Islet precursor cell (in vitro differentiated cells): ENCODE data around the gene TSHZ1.

Source experiments
- DNase-seq: peaks from one replicate; pipeline ENCODE4 v3.0.0-alpha.2; 2018

The TSHZ1 gene, protein sequence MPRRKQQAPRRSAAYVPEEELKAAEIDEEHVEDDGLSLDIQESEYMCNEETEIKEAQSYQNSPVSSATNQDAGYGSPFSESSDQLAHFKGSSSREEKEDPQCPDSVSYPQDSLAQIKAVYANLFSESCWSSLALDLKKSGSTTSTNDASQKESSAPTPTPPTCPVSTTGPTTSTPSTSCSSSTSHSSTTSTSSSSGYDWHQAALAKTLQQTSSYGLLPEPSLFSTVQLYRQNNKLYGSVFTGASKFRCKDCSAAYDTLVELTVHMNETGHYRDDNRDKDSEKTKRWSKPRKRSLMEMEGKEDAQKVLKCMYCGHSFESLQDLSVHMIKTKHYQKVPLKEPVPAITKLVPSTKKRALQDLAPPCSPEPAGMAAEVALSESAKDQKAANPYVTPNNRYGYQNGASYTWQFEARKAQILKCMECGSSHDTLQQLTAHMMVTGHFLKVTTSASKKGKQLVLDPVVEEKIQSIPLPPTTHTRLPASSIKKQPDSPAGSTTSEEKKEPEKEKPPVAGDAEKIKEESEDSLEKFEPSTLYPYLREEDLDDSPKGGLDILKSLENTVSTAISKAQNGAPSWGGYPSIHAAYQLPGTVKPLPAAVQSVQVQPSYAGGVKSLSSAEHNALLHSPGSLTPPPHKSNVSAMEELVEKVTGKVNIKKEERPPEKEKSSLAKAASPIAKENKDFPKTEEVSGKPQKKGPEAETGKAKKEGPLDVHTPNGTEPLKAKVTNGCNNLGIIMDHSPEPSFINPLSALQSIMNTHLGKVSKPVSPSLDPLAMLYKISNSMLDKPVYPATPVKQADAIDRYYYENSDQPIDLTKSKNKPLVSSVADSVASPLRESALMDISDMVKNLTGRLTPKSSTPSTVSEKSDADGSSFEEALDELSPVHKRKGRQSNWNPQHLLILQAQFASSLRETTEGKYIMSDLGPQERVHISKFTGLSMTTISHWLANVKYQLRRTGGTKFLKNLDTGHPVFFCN (N-terminal part only)

DNA sequence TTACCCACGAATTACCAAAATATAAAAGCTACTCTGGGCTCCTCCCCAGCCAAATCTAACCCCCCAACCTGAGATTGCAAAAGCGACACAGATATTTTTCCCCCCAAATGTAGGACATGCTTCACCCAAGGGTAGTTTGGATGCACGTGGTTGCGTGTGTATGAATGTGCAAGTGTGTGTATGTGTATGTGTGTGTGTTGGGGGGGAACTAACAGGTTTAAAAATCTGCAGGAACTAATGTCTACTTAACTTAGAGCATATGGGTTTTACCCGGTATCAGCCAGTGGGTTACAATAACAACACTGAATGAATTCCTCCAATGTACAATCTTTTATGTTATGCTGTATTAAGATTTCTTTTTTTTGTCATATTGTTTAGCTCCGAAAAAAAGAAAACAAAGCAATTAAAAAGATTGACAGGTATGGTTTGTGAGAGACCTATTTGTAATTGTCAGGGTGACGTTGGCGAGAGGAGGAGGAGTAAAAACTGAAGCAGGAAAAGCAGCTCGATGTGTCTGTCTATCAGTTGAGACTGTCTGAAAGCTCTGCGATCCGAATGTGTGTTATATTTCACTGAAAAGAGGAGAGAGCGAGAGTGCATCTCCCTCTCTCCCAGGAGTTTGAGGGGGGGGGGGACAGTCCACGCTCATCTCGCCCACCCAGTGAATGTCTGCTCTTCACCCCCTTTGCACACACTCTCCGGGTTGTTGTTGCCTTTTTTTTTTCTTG is at the start of gene TSHZ1:
Gene TSHZ1, plus strand, starts transcription at position 524 of the 728 bp plus-strand sequence. CDS start 1,080 bp downstream, outside the sequence.
- no peak for DNase-seq

DNA sequence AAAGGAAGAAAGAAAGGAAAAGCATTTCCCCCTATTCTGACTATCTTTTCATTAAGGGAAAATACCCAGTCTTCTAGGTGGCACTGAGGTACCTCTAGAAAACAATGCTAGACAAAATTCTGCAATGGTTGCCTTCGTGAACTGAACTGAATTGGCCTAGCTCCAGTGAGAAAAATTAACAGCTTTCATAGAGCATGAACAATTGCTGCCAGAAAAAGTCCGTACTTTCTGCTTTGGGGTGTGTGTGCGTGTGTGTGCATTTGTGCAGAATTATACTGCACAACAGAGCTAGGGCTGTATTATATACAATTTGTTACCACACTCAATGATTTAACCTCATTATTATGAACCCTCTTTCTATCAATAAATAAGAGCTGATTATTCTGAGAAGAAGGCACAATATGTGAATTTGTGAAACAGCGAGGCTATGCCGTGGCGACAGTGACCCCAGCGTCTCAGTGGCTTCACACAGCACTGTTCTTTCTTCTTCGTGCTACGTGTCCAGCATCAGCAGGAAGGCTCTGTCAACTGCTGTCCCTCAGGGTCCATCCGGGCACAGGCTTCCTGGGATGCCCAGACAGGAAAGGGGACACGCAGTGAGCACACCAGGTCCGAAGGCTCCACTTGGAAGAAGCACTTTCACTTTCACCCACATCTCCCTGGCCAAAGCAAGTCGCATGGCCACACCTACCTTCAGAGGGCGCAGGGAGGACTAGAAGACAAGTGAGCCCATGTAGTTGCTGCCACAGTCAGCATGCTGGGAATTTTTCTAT is 49.2 kb upstream of the TSHZ1 start:
- DNase-seq = no peak

DNA sequence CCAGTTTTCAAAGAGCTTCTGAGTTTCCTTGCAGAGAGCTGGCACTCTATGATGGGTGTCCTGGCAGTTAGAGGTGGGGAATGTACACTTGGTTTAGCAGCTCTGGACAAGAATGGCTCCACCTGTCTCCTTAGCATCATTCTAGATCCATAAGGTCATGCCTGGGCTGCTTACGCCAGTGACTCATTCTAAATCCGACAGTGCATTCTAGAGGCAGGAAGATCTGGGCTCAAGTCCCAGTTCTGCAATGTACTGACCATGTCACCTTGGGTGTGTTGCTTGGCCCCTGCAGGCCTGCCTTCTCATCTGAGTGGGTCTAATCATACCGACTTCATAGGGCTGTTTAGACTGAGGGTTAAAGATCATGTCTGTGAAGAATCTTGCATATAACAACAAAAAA is 48.1 kb upstream of the TSHZ1 start:
- DNase-seq = no peak

DNA sequence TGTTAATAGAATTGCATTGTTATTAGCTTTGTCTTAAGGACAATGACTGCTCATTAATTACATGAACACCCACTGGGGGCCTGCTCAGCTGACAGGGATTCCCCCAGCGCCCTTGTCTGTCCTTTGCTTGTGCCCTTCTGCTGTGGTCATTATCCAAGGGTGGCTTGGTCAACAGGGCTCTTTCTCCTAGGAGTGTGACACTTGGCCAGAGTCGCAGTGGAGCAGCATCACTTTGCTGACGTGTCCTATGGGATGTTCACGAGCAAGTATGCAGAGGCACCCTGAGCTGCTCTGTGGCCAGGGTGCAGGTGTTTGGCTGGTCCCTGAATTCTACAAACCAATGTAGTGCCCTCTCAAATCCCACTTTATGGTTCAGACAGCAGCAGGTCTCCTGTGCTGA is 47.6 kb upstream of the TSHZ1 start:
- DNase-seq = no peak

DNA sequence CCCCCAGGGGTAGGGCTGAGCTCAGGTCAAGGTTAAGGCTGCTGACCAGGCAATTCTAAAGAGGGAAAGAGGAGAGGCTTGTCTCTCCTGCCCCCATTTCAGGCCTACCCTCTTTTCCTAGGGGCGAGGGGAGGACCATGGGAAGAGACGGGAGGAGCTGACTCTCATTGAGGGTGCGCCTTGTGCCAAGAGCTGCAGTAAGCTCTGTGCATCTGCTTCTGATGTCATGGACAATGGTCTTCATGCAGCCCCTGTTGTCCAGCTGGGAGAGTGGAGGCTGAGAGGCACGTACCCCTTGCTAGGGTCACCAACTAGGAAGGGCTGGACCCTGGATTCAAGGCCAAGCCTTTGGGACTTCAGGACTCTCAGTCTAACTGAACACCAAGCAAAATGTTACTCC is 46.9 kb upstream of the TSHZ1 start:
- no peak for DNase-seq

DNA sequence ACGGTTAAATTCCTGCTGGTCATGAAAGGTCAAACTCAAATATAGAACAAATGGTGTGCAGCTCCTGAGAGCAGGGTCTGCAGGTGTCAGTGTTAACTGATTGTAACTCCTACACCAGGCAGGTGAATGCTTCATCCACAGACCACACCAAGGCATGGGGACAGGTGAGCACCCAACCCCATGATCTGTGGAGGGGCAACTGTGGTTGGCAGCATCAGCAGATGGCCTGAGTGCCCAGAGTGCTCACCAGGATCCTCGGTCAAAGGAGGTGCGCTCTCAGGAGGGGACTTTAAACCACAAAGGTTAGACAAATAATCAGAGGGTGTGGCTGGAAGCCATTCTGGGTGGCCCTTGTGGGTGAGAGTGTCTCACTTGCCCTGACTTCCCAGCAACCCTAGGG is 46.1 kb upstream of the TSHZ1 start:
- no peak for DNase-seq

DNA sequence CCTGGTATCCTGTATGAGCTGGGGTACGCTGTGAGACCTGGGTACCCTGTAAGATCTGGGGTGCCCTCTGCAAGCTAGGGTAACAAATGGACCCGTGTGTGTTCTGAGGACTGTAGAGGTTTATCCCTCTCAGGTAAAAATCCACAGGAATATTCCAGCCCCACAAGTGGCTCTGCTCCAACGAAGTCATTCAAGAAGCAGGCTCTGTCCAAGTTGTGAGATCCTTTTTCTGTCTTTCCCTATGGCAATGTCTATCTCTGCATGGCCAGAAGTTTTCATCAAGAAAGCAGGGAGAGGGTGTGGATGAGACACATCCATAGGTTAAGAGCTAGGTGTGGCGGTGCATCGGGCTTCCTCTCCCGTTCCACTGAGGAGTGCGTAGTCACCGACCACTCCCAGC is 44.7 kb upstream of the TSHZ1 start:
- DNase-seq = no peak

DNA sequence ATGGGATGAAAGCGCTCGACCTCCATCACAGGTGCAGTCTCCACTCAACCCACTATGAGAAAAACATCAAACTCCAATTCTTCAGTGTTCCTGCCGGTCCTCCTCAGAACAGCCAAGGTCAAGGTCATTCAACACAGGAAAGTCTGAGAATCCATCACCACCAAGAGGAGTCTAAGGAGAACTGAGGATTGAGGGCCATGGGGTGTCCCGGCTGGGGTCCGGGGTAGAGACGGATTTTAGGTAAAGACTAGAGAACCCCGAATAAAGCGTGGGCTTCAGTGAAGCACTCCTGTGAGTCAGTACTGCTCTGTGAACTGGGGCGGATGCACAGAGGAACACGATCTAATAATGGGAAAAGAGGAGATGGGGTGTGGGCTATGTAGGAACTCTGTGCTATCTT is 43.5 kb upstream of the TSHZ1 start:
- no peak for DNase-seq

DNA sequence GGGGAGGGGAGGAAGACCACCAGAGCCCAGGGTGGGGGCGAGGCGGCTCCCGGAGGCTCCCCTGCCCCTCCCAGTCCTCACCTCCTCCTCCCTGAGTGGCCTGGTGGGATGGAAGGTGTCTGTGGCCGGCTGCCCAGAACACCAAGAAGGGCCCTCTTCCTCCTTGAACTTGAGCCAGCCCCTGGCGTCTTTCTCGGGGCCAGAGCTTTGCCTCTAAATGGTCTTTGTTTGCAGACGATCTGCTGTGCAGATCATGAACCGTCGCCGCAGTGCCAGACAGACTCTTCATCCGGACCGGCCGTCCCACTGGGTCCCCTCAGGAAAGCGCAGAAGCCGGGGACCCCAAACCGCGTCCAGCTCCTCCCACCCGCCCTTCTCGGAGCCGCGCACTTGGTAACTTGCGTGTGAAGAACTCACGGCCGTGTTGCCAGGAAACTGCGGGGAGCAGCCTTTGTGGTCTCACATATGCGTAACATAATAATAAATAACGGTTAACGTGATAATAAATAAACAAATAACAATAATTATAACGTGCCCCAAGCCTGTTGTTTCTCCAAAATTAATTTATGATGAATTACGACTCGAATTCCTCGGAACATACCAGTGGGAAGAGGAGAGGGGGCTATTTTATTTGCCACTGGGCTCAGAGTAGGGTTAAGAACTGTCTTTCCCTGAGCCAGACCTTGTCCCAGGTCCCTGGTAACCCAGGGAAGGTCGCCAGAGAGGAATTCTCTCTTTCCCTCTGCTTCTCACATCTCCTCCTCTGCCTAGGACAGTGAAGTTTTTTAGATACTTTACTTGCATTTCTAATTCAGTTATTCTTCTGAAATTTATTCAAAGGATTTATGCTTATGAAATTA is 42.6 kb upstream of the TSHZ1 start:
- no peak for DNase-seq

DNA sequence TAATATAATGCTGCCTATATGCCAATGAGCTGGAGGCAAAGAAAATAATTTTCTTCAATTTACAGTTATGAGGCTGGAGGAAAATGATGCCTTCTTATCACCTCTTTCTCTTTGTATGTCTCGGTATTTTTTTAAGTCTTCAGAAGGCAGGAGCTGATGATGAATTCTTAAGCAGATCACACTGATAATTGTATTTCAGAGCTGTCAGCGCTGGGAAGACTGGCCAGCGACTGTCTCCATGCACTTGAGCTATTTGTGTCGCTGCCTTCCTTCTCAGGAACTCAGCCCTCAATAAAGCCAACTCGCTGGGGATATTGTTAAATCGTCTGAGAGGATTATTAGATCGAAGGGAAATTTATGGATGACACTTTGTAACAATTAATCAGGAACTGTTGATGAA is 42.0 kb upstream of the TSHZ1 start:
- no peak for DNase-seq

DNA sequence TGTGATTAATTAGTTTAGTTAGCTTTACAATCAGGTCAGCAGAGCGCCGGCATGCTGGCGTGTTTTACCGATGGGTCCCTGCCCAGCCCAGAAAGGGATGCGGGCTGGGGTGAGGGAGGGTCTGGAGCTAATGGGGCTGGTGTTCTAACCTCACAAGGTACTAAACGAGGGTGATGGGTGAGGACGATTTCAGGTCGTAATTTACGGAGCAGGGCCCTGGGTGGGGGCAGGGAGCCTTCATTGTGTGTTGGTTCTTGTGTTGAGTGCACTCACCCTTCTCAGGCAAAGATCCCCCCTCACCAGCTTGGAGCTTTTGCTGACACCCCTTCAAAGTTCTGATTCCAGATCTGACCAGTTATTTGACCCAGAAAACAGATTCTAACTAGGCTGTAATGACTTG is 41.2 kb upstream of the TSHZ1 start:
- DNase-seq = no peak

DNA sequence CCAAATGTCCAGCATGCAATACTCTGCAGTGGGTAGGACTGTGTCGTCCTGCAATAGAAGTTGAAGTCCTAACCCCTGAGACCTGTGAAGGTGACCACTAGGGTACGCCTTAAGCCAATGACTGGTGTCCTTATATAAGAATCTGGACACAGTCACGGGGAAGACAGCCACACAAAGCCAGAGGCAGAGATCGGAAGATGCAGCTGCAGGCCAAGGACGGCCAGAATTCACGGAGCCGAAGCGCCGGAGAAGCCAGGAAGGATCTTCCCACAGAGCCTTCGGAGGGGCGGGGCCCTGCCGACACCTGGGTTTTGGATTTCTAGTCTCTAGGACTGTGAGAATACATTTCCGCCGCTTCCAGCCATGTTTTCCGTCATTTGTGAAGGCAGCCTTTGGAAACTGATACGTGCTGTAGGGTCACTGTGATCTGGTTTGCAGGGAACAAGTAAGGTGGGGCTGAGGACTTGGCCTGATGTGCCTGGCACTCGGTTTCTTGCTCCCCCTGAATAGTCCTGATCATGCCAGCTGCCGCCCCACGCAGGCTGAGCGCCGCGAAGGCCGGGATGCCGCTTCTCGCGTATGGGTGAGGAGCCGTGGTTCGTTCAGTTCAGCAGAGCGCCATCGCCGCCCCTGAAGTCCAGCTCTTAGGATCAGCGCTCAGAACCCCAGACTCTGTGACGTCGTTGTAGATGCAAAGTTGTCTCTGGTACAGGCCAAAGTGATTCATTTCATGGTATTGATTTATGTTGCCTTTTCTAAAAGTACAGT is 40.4 kb upstream of the TSHZ1 start:
- peak; percentile 50 for DNase-seq

DNA sequence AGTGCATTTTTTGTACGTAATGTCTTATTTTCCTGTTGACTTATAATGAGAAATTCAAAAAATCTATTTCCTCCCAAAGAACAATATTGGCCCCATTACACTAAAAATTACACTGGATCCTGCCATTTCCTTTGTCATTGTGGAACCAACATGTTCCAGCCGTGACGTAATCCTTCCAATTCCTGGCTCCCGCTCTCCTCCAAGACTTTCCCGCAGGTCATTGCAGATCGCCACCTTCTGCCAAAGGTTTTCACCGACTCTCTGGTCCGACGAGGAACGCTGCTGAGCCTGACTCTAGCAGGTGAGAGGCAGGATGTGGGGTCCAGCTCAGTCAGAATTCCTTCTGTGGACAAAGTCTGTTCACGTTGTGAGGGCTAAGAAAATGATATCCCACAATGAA is 39.7 kb upstream of the TSHZ1 start:
- no peak for DNase-seq

DNA sequence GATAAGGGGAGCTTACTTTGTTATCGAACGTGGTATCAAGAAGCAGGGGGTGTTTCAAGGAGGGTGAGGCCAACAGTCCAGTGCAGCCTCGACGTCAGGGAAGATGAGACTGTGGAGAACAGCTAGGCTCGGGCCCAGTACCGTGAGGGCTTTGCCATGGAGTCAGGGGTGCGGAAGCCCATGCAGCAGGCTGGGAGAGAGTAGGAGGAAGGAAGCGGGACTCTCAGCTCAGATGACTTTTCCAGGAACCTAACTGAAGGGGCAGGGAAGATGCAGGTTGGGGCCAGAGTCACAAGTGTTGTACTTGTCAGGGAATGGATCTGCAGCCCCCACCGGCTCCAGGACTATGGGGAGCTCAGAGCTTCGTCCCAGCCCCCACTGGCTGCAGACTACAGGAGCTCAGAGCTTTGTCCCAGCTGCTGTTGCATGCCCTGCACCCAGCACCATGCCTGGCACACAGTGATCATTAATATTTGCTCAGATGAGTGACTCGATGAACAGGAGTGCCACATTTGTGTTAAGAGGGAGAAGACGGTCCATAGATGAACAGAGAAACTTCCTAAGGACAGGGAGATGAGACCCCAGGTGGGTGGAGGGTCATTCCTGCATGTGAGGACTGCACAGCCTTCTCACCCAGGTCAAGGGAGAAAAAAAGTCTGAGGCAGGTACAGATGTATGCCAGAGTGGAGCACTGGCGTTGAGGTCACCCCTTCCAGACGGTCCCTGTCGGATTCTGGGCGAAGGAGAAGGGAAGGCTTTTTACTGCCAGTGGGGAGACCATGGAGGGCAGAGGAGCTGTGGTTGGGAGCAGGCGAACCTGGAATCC is 38.1 kb upstream of the TSHZ1 start:
- no peak for DNase-seq

DNA sequence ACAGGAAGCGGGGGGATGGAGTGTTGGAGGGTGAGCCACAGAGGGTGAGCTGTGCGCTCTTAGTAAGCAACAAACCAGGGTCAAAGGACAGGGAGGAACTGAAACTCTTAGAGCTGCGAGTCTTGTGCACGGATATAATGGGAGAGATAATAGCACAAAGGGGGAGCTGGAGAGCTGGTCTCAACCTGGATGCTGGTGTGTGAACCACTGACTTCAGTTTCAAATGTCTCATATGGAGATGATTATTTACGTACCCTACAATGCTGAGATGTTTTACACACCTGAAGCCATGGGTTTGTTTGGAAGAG is 37.5 kb upstream of the TSHZ1 start:
- DNase-seq = no peak

DNA sequence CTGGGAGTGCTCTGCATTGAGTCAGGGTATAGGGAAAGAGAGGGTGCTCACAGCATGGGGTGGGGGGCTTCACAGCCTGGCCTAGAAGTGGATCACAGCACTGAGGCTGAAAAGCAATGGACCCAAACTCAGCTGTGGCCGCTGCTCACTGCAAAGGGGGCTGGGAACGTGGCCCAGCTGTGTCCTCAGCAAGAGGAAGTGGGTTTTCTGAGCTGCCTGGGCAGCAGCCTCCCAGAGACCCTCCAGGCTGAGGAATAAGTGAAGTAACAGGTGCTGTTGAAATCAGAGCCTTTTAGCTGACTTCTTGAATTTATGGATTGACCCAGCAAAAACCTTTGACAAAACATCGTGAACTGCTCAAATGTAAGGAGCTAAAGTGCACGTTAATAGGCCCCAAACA is 36.9 kb upstream of the TSHZ1 start:
- peak; percentile 43 for DNase-seq

DNA sequence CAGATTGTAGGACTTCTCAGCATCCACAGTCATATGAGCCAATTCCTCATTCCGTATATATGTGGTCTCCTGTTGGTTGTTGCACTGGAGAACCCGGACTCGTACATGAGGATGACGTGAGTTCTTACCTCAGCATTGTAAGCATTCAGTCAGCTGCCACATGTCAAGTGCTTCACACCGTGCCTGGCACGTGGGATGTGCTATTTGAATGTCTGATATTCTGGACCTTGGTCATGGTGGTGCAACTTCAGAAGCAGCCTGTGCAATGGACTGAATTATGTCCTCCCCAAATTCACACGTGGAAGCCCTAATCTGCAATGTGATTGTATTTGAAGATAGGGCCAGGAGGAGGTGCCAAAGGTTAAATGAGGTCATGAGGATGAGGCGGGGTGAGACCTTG is 33.7 kb upstream of the TSHZ1 start:
- DNase-seq = no peak

DNA sequence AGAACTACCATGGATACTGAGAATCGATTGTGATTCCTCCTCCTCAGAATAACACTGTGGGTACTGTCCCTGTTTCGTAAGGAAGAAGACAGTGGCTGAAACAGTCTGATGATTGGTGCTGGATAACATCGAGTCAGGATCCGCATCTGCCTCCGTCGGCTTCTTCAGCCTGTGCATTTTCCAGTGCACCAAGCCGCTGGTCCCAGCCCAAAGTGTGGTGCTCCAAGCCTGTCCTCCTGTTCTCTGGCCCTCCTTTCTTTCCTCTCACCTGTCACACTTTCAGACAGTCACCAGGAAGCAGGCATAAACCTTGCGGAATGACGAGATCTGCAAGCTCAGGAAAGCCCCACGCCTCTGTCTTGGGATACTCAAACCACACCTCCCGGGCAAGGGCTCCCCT is 32.2 kb upstream of the TSHZ1 start:
- no peak for DNase-seq

DNA sequence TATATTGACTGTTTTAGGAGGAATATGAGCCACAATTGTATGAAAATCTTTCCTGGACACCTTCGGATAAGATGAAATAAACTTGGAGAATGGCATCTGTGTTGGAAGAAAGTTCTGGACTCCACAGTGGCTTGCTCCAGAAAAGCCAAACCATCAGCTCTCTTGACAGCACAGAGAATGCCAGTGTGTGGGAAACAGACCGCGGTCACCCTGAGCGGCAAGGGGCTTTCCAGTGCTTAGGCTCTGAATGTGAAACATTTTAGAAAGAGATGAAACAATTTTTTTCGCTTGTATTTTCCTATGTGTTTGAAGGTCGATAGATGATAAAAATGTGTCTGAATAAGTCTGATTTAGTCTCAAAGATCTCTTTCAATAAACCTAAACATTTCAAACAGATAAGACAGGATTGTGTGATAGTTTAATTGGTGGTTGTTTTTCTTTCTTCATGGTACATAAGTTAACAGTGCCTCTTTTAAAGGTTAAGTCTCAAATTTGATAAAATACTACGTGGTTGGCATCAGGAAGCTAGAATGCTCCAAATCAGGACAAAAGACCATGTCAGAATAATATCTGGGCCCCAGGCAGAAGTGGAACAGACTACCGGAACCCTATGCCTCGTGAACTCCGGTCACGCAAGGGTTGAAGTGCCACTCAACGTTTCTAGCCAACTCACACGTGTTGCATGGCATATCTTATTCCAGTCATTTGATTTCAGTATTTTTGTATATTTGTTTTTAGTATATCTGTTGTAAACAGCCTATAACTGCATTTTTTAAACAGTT is 30.6 kb upstream of the TSHZ1 start:
- no peak for DNase-seq
